NCI-H748 (cell line): Measurements from ENCODE around the gene CHTF18.
"Not testable (repeated sequence)": the region's sequence is repeated elsewhere in the genome, so short reads cannot be mapped to it uniquely, and the experiment has no call there.

Experiments
- DNase-seq: peaks from one replicate; lab custom pipeline; 2025; ENCODE audit not compliant: unreplicated experiment; lab: John Stamatoyannopoulos, UW

The CHTF18 gene

GRCh38 chr16:775236-775796 is 13.1 kb upstream of the CHTF18 start:
- DNase-seq = no peak

GRCh38 chr16:776298-776697 is 12.1 kb upstream of the CHTF18 start:
- DNase-seq = not testable (repeated sequence)

GRCh38 chr16:776824-777223 is 11.6 kb upstream of the CHTF18 start:
- DNase-seq = no peak

GRCh38 chr16:777826-778225 is 10.6 kb upstream of the CHTF18 start:
- no peak for DNase-seq

GRCh38 chr16:778447-778846 is 10.0 kb upstream of the CHTF18 start:
- DNase-seq = no peak

- no peak for DNase-seq
Measured at GRCh38 chr16:778909-779527, 9.4 kb upstream of the CHTF18 start.

GRCh38 chr16:779561-779960 is 8.9 kb upstream of the CHTF18 start:
- DNase-seq = no peak

GRCh38 chr16:780296-780695 is 8.1 kb upstream of the CHTF18 start:
- DNase-seq = no peak

GRCh38 chr16:781346-782010 is 6.9 kb upstream of the CHTF18 start:
- no peak for DNase-seq

GRCh38 chr16:782258-782657 is 6.2 kb upstream of the CHTF18 start:
- no peak for DNase-seq

- peak; percentile 25 for DNase-seq
Measured at GRCh38 chr16:782766-783403, 5.5 kb upstream of the CHTF18 start.

- DNase-seq = no peak
Measured at GRCh38 chr16:783404-784161, 4.8 kb upstream of the CHTF18 start.

GRCh38 chr16:784431-784830 is 4.0 kb upstream of the CHTF18 start:
- no peak for DNase-seq

GRCh38 chr16:785563-786535 is 2.6 kb upstream of the CHTF18 start:
- DNase-seq = peak; percentile 50

- peak; percentile 25 for DNase-seq
Measured at GRCh38 chr16:787321-787966, 976 bp upstream of the CHTF18 start.

- DNase-seq = peak; percentile 48
Measured at GRCh38 chr16:787978-788398, 432 bp upstream of the CHTF18 start, which contains the start of gene RPUSD1. TSS of gene RPUSD1 (minus strand) at chr16:788381. CDS start at chr16:787737, 644 bp downstream.

- no peak for DNase-seq
Measured at GRCh38 chr16:789191-789850, 901 bp downstream of the CHTF18 start.

GRCh38 chr16:790086-790485 is 1.7 kb downstream of the CHTF18 start:
- DNase-seq = no peak

- DNase-seq = no peak
Measured at GRCh38 chr16:791131-791530, 2.7 kb downstream of the CHTF18 start.
